GM13976 (cell line): ENCODE results near the gene RCN2.

ENCODE experiments used
- DNase-seq: peaks from one replicate; pipeline ENCODE4 v3.0.0; 2012; ENCODE audit warnings: low spot score
- CTCF ChIP-seq: IDR thresholded peaks from 2 replicates; pipeline ENCODE4 v1.5.1; 2012; ENCODE audit warnings: borderline replicate concordance, mild to moderate bottlenecking; ENCODE audit not compliant: insufficient read depth; ENCODE audit errors: extremely low read depth, missing control alignments, control extremely low read depth
- in situ Hi-C: fragments of 300-500 bp; cut with MboI; formaldehyde crosslinking; loops from one replicate; pipeline ENCODE4 v1.12.0; 2022; ENCODE audit warnings: low sequenced_read_pairs, mixed read lengths, inconsistent platforms; ENCODE audit not compliant: unreplicated experiment

RCN2 gene

GRCh38 chr15:76999996-77000395 is 68.4 kb downstream of the RCN2 start:
- in situ Hi-C loops: no loop called here
- TF ChIP-seq CTCF: no peak
- no peak for DNase-seq

DNA sequence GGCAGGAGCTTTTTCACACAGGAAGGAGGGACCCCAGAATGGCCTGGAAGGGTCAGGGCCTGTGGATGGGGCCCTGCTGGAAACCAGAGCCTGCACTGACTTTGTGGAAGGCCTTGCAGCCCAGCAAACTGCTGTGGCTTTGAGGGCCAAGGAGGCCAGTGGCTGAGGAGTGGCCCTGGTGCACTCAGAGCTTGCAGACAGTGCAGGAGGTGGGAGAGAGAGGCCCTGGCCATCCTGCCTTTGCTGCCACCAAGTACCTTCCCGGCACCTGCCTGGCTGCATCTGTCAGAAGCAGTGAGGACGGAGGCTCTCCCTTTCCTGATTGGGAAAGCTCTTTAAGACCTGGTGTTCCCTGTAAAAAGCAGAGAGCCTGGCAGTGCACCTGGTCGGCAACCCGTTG is 69.8 kb downstream of the RCN2 start:
- no peak for DNase-seq
- in situ Hi-C loops: no loop called here
- TF ChIP-seq CTCF: no peak

DNA sequence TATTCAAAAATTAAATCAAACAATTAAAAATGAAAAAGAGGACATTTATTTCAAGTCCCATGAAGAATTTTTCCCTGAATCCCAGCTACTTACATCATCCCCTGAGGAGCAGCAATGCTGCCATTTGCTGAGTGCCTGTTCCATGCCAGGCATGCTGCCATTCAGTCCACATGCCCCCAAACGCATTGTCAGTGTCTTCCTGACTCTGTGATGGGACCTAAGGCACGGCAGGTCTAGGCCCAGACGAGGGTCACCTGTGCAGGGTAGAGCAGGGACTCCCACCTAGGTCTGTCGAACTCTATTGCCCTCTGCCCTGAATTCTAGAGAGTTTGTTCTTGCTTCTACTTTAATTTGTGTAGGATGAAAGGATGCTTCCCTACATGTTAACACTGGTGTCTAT is 70.4 kb downstream of the RCN2 start:
- no peak for DNase-seq
- in situ Hi-C loops: no loop called here
- TF ChIP-seq CTCF: no peak

DNA sequence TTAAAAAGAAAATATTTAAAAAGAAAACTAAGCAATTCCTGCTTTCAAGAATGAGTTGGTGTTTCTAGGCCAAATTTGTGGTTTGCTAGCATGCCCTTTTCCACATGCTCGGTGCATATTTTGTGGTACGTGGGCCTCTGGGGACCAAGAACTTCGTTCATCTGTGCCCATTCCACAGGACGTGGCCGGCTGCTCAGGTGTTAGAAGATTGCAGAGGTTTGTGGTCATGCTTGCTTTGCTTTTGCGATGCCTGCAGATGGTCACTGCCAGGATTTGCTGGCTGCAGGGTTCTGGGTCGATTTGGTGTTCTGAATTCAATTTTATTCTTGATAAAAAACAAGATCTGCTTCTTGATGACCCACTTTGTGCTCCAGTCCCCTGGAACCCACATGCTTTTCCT is 70.9 kb downstream of the RCN2 start:
- no peak for TF ChIP-seq CTCF
- no peak for DNase-seq
- in situ Hi-C loops: no loop called here

DNA sequence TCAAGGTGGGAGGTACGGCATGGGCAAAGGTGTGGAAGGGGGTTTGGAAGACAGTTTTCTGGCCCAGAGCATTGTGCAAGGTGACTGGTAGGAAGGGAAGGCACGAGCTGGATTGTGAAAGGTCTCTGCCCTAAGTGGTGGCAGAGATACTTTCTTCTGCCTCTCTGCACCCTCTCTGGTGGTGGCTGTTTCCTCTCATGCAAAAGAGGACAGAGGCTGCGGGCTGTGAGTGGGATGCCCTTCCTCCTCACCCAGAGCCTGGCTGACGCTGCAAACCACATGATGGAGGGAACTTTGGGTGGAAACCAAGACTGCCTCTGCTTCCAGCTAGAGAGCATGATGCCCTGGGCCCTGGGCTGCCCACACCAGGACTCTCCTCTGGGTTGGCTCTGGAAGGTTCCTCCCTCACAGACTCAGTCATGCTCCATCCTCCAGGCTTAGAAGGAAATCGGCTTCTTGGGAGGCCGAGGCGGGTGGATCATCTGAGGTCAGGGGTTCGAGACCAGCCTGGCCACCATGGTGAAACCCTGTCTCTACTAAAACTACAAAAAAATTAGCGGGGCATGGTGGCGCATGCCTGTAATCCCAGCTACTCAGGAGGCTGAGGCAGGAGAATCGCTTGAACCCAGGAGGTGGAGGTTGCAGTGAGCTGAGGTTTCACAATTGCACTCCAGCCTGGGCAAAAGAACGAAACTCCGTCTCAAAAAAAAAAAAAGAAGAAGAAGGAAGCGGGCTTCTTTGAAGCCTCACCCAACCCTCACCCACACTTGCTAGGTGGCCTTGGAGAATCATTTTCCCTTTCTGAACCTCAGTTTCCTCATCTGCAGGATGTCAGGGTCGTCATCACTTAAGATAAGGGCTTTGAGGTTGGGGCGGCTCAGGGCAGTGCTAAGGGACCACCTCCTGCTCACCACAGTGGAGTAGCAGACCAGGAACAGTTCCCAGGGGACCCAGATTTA is 71.7 kb downstream of the RCN2 start:
- in situ Hi-C loops: no loop called here
- no peak for TF ChIP-seq CTCF
- peak; percentile 36 for DNase-seq
